Thoracic aorta (tissue), 2 donors: Measurements from ENCODE around the gene ACKR3. TPM values are rescaled to one million over a fixed set of nuclear protein-coding genes. Genes with fewer than 3 reads are reported as not detected.

ENCODE experiments used
- ATAC-seq: fragments of 150-250 bp; one replicate; pipeline ENCODE4 v1.8.0; 2017; ENCODE audit warnings: low read depth; ENCODE audit not compliant: insufficient number of reproducible peaks, low FRiP score
- DNase-seq: peaks from one replicate; pipeline ENCODE4 v3.0.0-alpha.2; 2020; ENCODE audit warnings: low spot score
- H3K27ac ChIP-seq, 2 donors: fragments of 200-600 bp; sonication (generic); 1 replicate in 1 of 2; 2 replicates in 1 of 2; pipeline ENCODE4 v1.5.1; 2016; ENCODE audit warnings: mild to moderate bottlenecking in 2 of 2, moderate library complexity in 2 of 2
- H3K27me3 ChIP-seq: fragments of 200-600 bp; sonication (generic); replicated peaks from 2 replicates; pipeline ENCODE4 v1.6.0; 2016; ENCODE audit warnings: mild to moderate bottlenecking; ENCODE audit not compliant: insufficient read depth
- H3K36me3 ChIP-seq: fragments of 200-600 bp; sonication (generic); one replicate; pipeline ENCODE4 v1.5.1; 2016
- H3K4me1 ChIP-seq, 2 donors: fragments of 200-600 bp; sonication (generic); 1 replicate in 1 of 2; 2 replicates in 1 of 2; pipeline versions ENCODE4 v1.5.1 to v1.6.0; 2016; ENCODE audit warnings: low read depth in 2 of 2, mild to moderate bottlenecking in 1 of 2; ENCODE audit not compliant: control insufficient read depth in 1 of 2
- H3K4me3 ChIP-seq: fragments of 200-600 bp; sonication (generic); 2 replicates; pipeline ENCODE4 v1.5.1; 2016; ENCODE audit warnings: mild to moderate bottlenecking
- H3K9me3 ChIP-seq: fragments of 200-600 bp; sonication (generic); 2 replicates; pipeline ENCODE4 v1.5.1; 2016
- total RNA-seq, 2 donors: library from RNA; depleted of rRNA; stranded (reverse); fragments of >200 nt; gene quantifications; one replicate each; pipeline versions ENCODE4 v1.1.0 to v1.2.3, GENCODE V29; 2016
- TF ChIP-seq, protein P1 (sequence below): fragments of 200-600 bp; sonication (generic); IDR thresholded peaks from one replicate; pipeline ENCODE4 v1.5.1; 2019; ENCODE audit warnings: antibody characterized with exemption

ACKR3 gene
- total RNA-seq, 2 donors from 2014 or later, result 68.8 to 68.9 TPM

DNA sequence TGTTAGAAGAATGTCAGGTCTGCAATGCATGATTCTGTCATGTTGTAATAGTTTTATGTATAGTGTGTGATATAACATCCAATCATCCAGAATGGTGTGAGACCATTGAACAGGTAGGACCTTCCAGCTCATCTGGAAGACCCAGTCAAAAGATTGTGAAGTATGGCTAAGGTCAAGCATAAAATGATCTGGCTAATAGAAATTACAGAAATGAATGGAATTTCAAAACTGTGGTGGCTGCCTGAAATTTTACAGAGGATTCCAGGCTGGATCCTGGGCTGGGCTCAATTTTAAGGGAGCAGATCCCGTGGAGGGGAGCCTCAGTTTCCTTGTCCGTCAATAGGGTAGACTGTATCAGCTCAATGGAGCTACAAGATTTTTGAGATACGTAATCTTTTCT lies 39.1 kb downstream of the ACKR3 start:
- Histone ChIP-seq H3K4me1 (peaks cover 0 to 3% of the 10 kb centered on the region in 2 donors), H3K9me3 (no peaks in the 10 kb centered on the region), H3K36me3 (no peaks in the 10 kb centered on the region), H3K4me3 (no peak overlapping the region), H3K27ac (no peak overlapping the region), H3K27me3 (no peaks in the 10 kb centered on the region)
- no peak for DNase-seq
- no peak for ATAC-seq
- TF ChIP-seq, protein P1, sequence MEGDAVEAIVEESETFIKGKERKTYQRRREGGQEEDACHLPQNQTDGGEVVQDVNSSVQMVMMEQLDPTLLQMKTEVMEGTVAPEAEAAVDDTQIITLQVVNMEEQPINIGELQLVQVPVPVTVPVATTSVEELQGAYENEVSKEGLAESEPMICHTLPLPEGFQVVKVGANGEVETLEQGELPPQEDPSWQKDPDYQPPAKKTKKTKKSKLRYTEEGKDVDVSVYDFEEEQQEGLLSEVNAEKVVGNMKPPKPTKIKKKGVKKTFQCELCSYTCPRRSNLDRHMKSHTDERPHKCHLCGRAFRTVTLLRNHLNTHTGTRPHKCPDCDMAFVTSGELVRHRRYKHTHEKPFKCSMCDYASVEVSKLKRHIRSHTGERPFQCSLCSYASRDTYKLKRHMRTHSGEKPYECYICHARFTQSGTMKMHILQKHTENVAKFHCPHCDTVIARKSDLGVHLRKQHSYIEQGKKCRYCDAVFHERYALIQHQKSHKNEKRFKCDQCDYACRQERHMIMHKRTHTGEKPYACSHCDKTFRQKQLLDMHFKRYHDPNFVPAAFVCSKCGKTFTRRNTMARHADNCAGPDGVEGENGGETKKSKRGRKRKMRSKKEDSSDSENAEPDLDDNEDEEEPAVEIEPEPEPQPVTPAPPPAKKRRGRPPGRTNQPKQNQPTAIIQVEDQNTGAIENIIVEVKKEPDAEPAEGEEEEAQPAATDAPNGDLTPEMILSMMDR, result no peak

DNA sequence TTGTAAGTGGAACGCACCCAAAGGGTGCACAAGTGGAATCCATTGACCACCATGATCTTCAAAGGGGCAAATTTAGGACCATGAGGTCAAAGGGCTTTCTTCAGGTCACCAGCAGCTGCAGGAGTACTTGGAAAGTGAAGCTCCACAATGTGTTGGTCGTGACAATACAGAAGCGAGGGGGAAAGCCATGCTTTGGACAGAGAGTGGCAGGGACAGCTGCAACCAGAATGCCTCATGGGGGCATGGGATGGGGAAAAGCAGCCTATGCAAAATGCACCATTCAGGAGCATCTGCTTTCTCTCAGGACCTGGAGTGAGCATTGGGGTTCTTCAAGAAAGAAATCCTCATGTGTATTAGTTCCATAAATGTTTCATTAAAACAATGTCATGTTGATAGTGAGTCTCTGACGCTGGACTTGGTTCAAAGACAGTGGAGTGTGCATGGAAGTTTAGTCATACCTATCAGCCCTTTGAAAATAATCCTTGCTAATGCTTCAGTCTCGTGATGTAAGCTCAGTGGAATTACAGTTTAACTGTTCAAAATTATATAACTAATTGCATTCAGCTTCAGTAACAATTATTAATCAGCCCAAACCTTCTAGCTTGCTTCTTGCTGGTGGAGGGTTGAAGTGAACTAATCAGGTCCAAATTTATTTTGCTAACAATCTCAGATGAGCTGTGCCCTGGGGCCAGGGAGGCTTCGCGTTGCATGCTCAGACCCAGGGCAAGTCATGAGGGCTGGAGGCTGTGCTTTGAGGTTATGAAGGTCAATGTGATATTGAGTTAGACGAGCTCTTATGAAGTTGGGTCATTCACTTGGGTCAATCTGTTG lies 41.6 kb downstream of the ACKR3 start:
- no peak overlapping the region for H3K27ac ChIP-seq
- no peaks in the 10 kb centered on the region for H3K36me3 ChIP-seq
- no peaks in the 10 kb centered on the region for H3K9me3 ChIP-seq
- no peaks in the 10 kb centered on the region for H3K27me3 ChIP-seq
- TF ChIP-seq, protein P1, result no peak
- peaks cover 0 to 6% of the 10 kb centered on the region in 2 donors for H3K4me1 ChIP-seq
- no peak for DNase-seq
- no peak for ATAC-seq
- H3K4me3 ChIP-seq, result no peak overlapping the region

DNA sequence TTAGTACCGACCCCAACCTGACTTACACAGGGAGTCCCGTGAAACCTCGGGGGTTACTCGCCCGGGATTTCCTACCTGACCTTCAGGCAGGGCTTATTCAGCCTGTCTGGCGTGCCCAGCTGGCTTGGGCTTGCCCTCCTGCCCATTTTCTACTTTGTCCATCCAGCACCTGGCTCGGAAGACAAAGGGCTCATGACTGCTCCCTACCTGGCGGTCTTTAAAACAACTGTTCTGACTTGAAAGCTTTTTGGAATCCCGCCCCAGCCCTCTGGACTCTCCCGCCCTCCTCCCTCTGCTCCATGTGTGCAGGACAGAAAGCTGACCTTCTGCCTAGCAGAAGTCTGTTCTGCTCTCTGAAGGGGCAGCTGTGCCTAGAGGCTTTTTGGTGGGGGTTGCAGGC lies 43.1 kb downstream of the ACKR3 start:
- Histone ChIP-seq H3K27ac (no peak overlapping the region), H3K27me3 (no peaks in the 10 kb centered on the region), H3K9me3 (no peaks in the 10 kb centered on the region), H3K4me3 (no peak overlapping the region), H3K36me3 (no peaks in the 10 kb centered on the region), H3K4me1 (peaks cover 0 to 6% of the 10 kb centered on the region in 2 donors)
- DNase-seq (no peak), ATAC-seq (no peak)
- TF ChIP-seq, protein P1, result no peak

DNA sequence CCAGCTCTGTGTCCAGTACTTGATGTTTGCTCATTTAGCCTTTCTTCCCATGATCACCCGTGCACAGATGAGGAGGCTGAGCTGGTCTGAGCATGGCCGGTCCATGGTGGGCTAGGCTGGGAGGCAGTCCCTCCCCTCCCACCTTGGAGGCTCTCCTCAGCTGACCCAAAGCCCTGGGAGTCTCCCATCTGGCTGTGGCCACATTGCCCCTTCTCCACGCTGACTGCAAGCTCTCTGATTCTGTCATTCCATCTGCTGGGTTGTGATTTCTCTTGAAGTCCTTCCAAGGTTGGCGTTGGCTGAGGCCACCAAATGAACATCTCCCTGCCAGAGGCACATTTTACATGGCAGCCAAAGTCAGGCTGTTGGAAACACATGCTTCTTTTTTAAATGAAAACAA lies 44.0 kb downstream of the ACKR3 start:
- Histone ChIP-seq H3K27ac (no peak overlapping the region), H3K36me3 (no peaks in the 10 kb centered on the region), H3K4me1 (peaks cover 0 to 6% of the 10 kb centered on the region in 2 donors), H3K27me3 (no peaks in the 10 kb centered on the region), H3K4me3 (no peak overlapping the region), H3K9me3 (no peaks in the 10 kb centered on the region)
- TF ChIP-seq, protein P1, result no peak
- DNase-seq (no peak), ATAC-seq (no peak)

DNA sequence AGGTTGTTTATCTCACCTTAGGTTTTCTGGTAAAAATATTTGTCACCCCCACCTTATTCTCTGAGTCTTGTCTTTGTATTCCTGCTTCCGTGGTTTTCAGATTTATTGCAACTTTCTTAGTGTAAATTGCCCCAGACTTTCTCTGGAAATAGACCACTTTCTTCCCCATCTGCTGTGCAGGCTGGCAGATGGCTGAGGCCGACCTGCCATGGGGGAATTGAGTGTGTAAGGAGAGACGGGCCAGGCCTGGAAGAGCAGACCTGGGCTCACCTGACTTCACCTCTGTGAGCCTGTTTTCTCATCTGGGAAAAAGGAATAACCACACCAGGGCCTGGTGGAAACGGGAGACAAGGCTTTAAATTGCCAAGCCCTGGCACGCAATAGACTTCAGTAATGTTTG lies 44.9 kb downstream of the ACKR3 start:
- Histone ChIP-seq H3K27ac (no peak overlapping the region), H3K4me3 (no peak overlapping the region), H3K27me3 (no peaks in the 10 kb centered on the region), H3K4me1 (peaks cover 0 to 6% of the 10 kb centered on the region in 2 donors), H3K9me3 (no peaks in the 10 kb centered on the region), H3K36me3 (no peaks in the 10 kb centered on the region)
- no peak for ATAC-seq
- no peak for DNase-seq
- TF ChIP-seq, protein P1, result no peak
